HG03095 (cell line): ENCODE measurements around the gene ELMO3.

Experiments
- ATAC-seq: cut with Tn5 transposase; IDR thresholded peaks from one replicate; pipeline ENCODE4 v1.9.1; 2021; ENCODE audit warnings: moderate library complexity; ENCODE audit not compliant: unreplicated experiment

Gene ELMO3, protein sequence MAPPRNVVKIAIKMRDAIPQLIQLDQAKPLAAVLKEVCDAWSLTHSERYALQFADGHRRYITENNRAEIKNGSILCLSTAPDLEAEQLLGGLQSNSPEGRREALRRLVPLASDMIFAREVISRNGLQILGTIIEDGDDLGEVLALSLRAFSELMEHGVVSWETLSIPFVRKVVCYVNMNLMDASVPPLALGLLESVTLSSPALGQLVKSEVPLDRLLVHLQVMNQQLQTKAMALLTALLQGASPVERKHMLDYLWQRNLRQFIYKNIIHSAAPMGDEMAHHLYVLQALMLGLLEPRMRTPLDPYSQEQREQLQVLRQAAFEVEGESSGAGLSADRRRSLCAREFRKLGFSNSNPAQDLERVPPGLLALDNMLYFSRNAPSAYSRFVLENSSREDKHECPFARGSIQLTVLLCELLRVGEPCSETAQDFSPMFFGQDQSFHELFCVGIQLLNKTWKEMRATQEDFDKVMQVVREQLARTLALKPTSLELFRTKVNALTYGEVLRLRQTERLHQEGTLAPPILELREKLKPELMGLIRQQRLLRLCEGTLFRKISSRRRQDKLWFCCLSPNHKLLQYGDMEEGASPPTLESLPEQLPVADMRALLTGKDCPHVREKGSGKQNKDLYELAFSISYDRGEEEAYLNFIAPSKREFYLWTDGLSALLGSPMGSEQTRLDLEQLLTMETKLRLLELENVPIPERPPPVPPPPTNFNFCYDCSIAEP

DNA sequence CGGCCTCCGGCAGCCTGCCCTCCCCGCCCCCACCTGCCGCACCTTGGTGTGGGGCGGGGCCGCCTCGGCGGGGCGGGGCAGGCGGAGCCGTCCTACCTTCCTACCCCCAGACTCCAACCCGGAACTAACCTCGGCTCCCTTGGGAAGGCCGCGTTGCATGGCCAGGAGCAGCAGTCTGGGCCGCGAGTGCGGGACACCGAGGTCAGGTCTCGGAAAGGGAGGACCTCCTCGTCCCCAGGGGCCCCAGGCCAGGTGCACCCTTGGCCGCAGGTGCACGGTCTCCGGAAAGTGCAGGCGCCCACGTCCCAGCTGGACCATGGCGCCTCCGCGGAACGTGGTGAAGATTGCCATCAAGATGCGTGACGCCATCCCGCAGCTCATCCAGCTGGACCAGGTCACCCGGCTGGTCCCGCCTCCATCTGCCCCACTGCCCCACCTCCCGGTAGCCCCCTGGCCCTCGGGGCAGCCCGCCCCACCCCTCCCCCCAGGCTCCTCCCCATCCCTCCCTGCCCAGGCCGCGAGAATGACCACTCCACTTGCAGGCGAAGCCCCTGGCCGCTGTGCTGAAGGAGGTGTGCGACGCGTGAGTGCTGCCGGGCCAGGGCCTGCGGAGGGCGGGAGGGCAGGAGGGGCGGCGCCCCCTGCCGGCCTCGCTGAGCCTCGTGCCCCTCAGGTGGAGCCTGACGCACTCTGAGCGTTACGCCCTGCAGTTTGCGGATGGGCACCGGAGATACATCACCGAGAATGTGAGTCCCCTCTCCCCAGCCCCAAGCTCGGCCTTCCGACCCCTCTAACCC, at the start of gene ELMO3:
ELMO3 (plus strand) TSS at position 121 of the 797 bp plus-strand sequence; CDS start at position 317, 196 bp downstream.
- no peak for ATAC-seq

DNA sequence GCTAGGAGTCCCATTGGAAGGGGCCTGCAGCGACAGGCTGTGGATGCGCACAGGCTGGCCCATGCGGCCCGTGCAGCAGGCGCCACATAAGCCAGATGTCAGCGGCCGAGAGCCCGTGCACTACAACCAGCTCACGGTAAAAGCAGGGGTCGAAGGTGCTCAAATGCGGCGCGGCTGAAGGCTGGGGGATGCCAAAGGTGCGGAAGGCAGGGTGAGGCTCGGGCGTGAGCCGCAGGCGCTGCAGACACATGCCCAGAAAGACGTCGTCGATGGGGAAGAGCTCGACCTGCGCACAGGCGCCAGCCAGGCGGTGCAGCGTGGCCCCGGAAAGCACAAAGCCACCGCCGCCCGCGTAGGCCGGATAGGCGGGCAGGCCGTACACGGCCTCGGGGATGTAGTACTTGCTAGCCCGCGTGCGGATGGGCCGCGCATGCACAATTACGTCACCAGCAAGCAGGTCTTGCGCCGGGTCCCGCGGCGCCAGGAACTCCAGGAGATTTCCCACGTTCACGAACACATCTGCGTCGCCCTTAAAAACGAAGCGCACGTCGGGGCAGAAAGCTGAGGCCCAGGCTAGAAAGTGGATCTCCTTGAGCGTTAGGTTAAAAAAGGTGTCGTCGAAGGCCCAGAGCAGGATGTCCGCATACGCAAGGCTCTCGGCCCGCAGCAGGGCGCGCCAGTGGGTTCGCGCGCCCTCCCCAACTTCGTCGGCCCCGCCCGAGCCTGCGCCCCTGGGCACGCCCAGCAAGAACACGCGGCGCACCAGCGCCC, 49.5 kb upstream of the ELMO3 start:
- no peak for ATAC-seq

DNA sequence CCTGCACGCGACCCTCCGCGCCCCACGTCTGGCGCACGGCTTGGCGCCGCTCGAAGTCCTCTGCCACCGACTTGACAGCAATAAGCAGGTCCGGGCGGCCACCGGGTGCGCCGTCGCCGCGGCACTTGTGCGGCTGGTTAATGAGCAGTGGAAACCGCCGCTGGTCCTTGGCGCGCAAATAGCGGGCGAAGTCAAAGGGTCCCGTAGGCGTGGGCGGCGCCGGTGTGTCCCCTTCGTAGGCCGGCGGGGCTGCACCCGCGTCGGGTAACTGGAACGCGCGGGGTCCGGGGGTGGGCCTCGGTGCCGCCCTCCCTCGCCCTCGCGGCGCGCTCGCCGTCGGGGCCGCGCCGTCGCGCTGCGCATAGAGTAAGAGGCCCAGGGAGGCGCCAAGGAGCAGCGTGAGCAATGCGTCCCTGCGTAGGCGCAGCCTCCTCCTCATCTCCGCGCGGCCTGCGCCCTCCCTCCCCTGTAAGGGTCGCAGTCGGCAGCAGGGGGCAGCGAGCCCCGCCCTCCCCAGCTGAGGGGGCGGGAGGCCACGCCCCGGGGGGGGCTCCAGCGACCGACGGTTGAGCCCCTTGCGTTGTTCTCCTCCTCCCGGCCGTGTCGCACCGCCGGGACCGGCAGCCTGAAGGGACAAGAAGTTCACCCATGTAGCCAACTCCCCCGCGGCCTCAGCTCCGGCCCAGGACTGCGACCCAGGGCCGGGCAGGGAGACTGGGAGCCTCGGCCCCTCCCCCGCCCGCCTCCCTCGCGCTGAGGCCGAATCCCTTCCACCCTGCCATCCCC, 48.7 kb upstream of the ELMO3 start:
- ATAC-seq = no peak

DNA sequence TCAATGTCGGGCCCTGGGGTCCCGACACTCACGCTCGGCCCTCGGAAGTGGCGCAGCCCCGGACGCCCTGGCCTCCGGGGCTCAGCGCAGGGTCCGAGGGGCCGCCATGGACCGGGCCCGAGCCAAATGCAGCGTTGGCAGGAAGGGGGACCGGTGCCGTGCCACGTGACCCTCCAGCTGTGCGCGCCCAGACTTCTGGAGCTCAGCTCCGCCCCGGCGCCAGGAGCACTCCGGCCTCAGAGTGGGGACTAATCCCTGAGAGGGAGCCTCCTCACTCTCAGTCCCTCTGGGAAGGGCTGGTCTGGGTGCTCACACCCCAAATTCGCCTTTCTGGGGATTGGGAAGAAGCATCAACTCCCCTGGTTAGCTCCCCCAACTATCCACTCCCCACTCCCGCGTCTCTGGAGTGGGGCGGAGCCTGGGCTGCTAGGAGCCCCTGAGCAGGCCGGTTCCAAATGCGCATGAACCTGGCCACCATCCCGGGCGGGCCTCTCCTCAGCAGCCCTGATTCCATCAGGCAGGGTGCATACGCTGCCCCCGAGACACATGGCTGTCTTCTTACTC, 48.0 kb upstream of the ELMO3 start, which contains the start of gene B3GNT9:
B3GNT9 (minus strand) TSS at position 166 of the 564 bp plus-strand sequence. CDS start 513 bp downstream, outside the sequence.
- no peak for ATAC-seq

DNA sequence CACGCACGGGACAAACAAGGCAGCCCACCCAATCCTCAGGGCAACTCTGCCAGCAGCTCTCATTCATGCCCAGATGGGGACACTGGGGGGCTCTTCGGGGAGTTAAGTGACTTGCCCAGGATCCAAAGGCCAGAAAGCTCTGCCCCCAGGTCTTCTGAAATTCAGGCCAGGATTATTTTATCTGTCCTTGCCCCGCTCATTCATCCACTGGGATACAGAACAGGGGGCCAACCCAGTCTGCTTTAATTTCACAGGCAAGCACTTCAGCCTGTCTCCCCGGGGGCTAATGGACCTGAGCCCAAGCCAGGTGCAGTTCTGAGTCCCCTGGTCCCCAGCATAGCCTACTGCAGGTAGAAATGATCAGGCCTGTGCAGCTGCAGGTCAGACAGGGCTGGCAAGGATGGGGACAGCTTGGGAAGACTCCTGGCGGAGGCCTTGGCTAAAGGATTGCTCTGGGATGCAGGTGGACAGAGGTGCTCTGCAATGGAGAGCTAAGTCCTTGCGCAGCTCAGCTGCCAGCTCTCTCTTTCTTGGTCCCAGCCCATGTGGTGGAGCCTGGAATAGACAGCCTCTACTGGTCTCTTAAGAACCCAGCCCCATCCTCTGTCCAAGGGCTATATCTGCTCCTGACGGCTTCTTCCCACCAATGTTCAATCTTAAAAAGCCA, 47.4 kb upstream of the ELMO3 start:
- no peak for ATAC-seq

DNA sequence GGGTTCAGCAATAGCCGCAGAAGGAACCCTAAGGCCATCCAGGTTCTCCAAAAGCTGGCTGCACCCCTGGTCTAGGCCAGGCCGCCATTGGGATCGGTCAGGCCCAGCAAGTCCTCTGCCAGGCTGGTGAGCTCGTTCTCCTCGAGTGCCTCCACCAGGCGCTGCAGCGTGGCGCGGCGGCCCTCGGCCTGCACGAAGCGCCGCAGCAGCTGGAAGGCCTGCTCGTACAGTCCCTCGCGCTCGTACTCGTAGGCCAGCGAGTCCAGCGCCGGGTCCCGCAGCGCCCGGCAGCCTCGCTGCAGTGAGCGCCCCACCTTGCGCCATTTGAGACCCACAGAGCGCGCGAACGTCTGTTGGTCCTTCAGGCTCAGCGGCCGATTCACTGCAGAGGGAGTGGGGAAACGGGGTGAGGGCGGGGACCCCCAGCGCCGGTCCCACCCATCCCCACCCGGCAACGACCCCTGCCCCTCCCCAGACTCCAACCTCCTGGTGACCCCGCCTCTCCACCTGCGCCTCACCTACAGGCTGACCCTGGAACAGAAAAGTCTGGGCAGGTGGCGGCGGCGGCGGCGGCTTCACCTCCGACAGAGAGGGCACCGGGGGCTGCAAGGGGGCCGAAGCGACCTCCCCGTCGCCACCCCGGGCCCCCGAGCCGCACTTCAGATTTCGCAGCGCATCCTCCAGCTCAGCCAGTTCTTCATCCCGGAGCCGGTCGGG, 44.2 kb upstream of the ELMO3 start:
- ATAC-seq = no peak

DNA sequence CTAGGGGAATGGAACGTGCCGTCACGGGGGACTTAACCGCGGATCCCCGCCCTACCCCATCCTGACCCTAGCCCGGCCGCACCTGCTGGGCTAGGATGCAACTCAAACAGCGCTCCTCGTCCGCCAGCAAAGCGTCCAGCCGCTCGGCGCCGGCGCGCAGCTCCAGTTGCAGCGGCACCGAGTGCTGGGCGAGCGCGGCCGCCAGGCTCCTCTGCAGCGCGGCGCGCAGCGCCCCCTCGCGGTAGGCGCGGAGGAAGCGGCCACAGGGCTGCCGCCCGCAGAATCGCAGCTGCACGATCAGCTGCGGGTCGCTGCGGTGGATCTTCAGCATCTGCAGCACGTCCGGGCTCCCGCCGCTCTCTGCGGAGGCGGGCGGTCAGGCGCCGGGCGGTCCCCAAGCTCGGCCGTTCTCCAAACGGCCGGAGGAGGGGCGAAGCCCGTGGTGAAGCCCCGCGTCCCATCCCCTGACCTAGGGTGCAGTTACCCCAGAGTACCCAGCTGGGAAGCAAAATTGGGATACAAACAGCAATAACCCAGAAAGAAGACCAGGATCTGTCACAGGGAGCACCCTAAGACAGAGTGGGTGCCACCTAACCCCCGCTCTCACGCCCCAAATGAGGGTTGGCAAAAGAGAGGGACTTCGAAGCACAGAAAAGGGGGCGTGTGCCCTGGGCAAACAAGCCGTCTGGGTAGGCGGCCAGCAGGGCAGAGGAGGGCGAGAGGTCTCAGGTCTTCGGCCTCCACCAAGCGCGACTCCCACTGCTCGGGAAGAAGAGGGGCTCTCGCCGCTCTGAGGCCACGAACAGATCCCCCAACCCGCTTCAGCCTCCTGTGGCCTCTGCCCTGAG, 43.4 kb upstream of the ELMO3 start:
- no peak for ATAC-seq

DNA sequence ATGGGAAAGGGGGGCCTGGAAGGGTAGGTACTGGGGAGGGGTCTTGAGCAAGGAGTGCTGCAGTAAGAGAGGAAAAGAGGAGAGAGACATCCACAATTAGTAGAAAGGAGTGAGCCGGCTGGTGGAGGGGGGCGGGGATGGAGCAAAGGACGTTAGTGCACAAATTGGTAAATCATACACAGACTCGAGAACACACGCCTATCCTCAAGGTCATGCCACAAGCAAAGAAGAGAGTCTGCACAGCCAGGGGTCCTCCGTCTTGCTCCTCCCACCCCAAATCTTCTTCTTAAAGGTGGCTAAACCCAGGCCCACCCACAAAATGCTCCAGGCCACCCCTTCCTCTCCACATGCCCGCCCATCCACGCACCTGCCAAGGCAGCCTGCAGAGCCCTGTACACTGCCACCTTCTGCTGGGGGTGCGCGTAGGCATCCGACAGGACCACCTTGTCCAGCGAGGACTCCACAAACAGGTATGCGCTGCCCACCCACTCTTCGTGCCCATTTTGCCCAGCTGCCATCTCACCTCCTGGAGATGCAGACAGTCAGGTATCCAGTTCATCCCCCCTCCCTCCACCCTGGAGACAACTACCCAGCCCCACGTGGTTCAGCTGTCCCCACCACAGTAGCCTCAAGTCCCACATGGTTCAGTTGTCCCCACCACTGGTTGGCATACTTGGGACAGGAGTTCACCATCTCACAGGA, 42.6 kb upstream of the ELMO3 start:
- no peak for ATAC-seq

DNA sequence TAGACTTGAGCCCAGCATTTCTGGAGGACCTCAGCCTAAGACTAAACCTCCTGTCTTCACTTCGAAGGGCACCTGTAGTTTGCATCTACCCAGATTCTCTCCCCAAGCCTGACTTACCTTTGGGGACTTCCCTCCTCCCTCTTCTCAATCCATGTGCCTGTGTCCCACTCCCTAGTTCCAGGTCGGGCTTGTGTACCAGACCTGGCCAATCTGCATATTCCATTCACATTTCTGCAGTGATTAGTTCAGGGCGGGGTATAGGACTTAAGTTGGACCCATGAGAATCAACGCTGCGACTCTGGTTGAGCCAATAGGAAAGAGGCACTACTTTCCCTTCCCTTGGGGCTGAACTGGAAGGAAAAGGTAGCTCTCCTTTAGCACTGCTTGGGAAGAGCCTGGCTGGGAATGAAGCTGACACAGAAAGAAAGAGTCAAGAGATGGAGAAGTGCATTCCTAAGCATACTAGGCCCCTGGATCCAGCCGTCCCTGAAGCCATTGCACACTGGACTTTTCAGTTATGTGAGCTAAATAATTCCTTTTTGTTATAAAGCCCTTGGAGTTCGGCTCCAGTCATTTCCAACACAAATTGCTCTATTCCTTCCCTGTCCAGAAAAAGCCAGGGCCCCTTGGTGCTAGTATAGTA, 41.7 kb upstream of the ELMO3 start:
- ATAC-seq = no peak

DNA sequence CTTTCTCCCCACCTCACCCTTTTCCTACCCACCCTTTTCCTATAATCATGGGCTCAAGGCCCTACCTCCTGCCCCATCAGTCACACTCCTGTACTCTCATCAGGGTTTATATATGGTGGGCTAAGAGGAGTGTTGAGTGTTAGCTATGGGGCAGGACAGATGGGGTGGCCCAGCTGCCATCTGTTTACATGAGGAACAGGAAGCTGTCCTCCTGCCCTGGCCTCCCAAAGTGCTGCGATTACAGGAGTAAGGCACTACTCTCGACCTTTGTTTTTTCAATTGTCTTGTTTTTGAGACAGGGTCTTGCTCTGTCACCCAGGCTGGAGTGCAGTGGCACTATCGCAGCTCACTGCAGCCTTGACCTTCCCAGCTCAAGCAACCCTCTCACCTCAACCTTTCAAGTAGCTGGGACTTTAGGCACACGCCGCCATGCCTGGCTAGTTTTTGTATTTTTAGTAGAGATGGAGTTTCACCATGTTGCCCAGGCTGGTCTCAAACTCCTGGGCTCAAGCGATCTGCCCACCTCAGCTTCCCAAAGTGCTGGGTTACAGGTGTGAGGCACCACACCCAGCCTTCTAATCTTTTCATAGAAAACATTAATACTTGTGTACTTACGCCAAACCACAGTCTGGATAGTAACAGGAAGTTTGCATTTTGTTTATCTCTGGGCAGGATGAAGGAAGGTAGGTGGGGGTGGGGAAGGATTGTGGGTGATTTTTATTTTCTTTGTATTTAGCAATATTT, 40.9 kb upstream of the ELMO3 start:
- ATAC-seq = no peak

DNA sequence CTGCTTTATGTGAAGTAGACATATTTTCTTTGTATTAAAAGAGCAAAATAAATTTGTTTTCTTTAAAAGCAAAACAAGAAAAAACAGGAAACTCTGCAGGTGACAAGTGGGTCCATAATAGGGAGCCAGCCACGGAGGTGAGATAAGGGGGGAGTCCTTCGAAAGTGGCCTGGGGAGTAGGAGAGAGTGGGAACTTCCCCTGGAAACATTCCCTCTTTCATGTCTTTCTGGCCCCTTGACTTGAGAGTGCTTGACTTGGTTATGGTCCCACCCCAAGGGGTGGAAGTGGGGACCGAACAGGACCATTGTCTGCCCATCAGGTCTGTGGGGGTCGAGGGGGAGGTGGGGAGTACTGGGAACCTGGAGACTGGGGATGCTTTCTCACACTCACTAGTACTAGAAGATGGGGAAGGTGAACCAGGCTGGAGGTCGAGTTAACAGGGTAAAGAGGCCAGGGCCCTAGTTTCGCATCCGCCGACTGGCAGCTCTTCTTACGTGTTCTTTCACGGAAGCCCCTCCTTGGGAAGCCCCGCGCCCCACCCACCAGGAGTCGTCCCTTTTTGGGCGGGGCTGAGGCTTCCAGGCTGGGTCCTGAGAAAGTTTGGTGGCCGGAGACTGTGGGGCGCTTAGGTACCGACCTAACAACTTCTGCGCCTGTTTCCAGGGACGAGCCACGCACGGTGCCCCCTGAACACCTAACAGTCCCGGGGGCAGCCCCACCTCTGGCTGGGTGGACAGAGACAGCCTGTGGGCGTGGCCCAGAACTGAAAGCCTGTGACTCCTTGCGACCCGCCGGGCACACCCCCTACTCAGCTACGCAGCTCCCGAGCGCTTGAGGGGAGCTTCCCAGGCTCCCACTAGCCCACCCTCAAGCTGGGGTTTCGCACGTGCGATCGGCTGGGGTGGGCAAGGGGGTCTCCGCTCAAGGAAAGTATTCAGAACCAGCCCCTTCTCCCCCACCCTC, 40.0 kb upstream of the ELMO3 start:
- peak; percentile 40 for ATAC-seq

DNA sequence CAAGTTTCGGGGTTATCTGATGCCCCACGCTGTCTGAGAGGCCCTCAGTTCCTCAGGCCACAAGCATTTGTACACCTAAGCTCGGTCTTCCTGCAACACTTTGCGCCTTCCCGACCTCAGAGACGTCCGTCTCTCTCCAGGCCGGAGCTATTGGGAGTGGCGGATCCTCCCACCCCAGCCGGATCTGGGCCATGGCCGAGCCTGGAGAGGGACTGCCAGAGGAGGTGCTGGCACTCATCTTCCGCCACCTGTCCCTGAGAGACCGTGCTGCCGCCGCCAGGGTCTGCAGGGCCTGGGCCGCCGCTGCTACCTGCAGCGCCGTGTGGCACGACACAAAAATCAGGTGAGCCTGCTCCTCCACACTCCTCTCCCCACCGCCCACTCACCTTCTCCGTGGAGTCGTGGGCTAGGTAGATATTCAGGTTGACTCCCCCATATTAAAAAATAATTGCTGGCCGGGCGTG, 37.3 kb upstream of the ELMO3 start:
- no peak for ATAC-seq

DNA sequence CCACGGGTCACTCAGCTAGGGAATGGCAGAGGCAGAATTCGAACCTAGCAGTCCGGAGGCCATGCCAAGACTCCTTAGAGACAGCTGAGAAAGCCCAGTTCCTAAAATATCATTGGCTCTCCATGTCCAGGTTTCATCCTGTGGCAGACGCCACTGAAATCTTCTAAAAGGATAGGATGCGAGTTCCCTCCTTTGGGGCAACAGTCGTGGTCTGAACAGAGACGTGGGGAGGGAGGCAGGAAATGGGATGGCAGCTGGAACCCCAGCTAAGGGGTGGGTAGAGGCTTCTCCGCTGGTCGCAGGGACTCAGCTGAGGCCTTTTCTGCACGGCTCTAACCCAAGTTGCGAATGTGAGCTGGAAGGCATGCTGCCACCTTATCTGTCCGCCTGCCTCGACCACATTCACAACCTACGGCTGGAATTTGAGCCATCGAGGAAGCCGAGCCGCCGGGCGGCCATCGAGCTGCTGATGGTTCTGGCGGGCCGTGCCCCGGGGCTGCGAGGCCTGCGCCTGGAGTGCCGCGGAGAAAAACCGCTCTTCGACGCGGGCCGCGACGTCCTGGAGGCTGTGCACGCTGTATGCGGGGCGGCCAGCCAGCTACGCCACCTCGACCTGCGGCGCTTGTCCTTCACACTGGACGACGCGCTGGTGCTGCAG, 36.3 kb upstream of the ELMO3 start:
- no peak for ATAC-seq
